Brain microvascular endothelial cell (primary cell): Measurements from ENCODE around the gene PTPRN2.
"Not testable (repeated sequence)": the region's sequence is repeated elsewhere in the genome, so short reads cannot be mapped to it uniquely, and the experiment has no call there.

ENCODE experiments used
- DNase-seq: peaks from one replicate; pipeline ENCODE4 v3.0.0-alpha.2; 2020
- H3K27ac ChIP-seq: fragments of 250-450 bp; sonication (Bioruptor Pico); 2 replicates; pipeline ENCODE4 v1.5.1; 2020; ENCODE audit warnings: mild to moderate bottlenecking, moderate library complexity
- H3K27me3 ChIP-seq: fragments of 250-450 bp; sonication (Bioruptor Pico); replicated peaks from 2 replicates; pipeline ENCODE4 v1.5.1; 2020; ENCODE audit warnings: mild to moderate bottlenecking
- H3K36me3 ChIP-seq: fragments of 250-450 bp; sonication (Bioruptor Pico); replicated peaks from 2 replicates; pipeline ENCODE4 v1.5.1; 2020; ENCODE audit warnings: mild to moderate bottlenecking
- H3K4me3 ChIP-seq: 2 replicates; pipeline ENCODE4 v1.5.1; 2011; ENCODE audit warnings: low read depth, mild to moderate bottlenecking, control low read depth, low read length, moderate library complexity
- CTCF ChIP-seq: IDR thresholded peaks from 2 replicates; pipeline ENCODE4 v1.5.1; 2011; ENCODE audit warnings: low read depth, mild to moderate bottlenecking, moderate library complexity, low read length, control low read depth, inconsistent platforms; ENCODE audit errors: missing control alignments
- in situ Hi-C: cut with HindIII; loops from 2 replicates; pipeline ENCODE4 v1.10.0; 2017; ENCODE audit warnings: low sequenced_read_pairs, low pct_ligation_motif_present

Gene PTPRN2

GRCh38 chr7:157737151-157738065 lies 850.2 kb downstream of the PTPRN2 start:
- Histone ChIP-seq H3K27ac (no peak overlapping the region), H3K36me3 (no peaks in the 10 kb centered on the region), H3K4me3 (no peak overlapping the region), H3K27me3 (no peaks in the 10 kb centered on the region)
- in situ Hi-C loops: no loop called here
- TF ChIP-seq CTCF: no peak
- DNase-seq: no peak

- H3K4me3 ChIP-seq: no peak overlapping the region
- H3K36me3 ChIP-seq: no peaks in the 10 kb centered on the region
- in situ Hi-C loops: no loop called here
- H3K27me3 ChIP-seq: no peaks in the 10 kb centered on the region
- TF ChIP-seq CTCF: no peak
- H3K27ac ChIP-seq: no peak overlapping the region
- no peak for DNase-seq
Observed at GRCh38 chr7:157736341-157736740, 851.3 kb downstream of the PTPRN2 start.

- Histone ChIP-seq H3K27ac (no peak overlapping the region), H3K27me3 (no peaks in the 10 kb centered on the region), H3K4me3 (no peak overlapping the region), H3K36me3 (no peaks in the 10 kb centered on the region)
- no peak for DNase-seq
- in situ Hi-C loops: no loop called here
- TF ChIP-seq CTCF: no peak
Observed at GRCh38 chr7:157735826-157736225, 851.8 kb downstream of the PTPRN2 start.

GRCh38 chr7:157734676-157735640 lies 852.7 kb downstream of the PTPRN2 start:
- DNase-seq: no peak
- TF ChIP-seq CTCF: no peak
- no peaks in the 10 kb centered on the region for H3K27me3 ChIP-seq
- no peak overlapping the region for H3K27ac ChIP-seq
- in situ Hi-C loops: no loop called here
- H3K4me3 ChIP-seq: no peak overlapping the region
- H3K36me3 ChIP-seq: no peaks in the 10 kb centered on the region

- in situ Hi-C loops: not testable (repeated sequence)
Observed at GRCh38 chr7:157733760-157734395, 853.7 kb downstream of the PTPRN2 start.

More at GRCh38 chr7:157733760-157734395, 853.7 kb downstream of the PTPRN2 start:
- not testable (repeated sequence) for H3K4me3 ChIP-seq, H3K27me3 ChIP-seq, H3K36me3 ChIP-seq, DNase-seq, H3K27ac ChIP-seq
